Stomach (tissue), 4 donors: ENCODE results near the gene MRPS23.

Experiments
- CTCF ChIP-seq, 7 experiments: fragments of 450-650 bp in 4 of 7; fragments of 200-600 bp in 3 of 7; sonication (generic) in 3 of 7; IDR thresholded peaks; one replicate each; pipeline ENCODE4 v1.5.1; 2016 to 2019; ENCODE audit warnings: antibody characterized with exemption in 7 of 7, control low read depth in 2 of 7, mild to moderate bottlenecking in 1 of 7
- POLR2A ChIP-seq, 4 donors: fragments of 450-650 bp; IDR thresholded peaks; one replicate each; pipeline ENCODE4 v1.6.1; 2016; ENCODE audit warnings: antibody characterized with exemption in 4 of 4, control low read depth in 2 of 4, mild to moderate bottlenecking in 1 of 4, moderate library complexity in 1 of 4
- POLR2AphosphoS5 ChIP-seq, 3 donors: sonication (generic); formaldehyde crosslinking; IDR thresholded peaks; one replicate each; pipeline ENCODE4 v1.6.1; 2016; ENCODE audit warnings: antibody characterized with exemption in 3 of 3

GRCh38 chr17:57788725-57789124, 61.1 kb downstream of the MRPS23 start:
- no peak for TF ChIP-seq CTCF (IDR thresholded peaks at IDR 0.05)
- no peak for TF ChIP-seq POLR2AphosphoS5 (IDR thresholded peaks at IDR 0.05)
- no peak for TF ChIP-seq POLR2A (IDR thresholded peaks at IDR 0.05)
